Keratinocyte (primary cell): ENCODE data around the gene RBM17. TPM values are rescaled to one million over a fixed set of nuclear protein-coding genes. Genes with fewer than 3 reads are reported as not detected.

Experiments used
- DNase-seq: peaks from one replicate; pipeline ENCODE4 v3.0.0-alpha.2; 2011; ENCODE audit warnings: low read depth, missing footprints, low spot score
- FAIRE-seq: peaks from 2 replicates; lab custom pipeline; 2011; peaks lifted over from hg19 to GRCh38; lab: Jason Lieb, UNC
- H2AFZ ChIP-seq: 2 replicates; pipeline ENCODE4 v1.6.0; 2012; ENCODE audit warnings: low read length, control low read depth, inconsistent platforms; ENCODE audit not compliant: control insufficient read depth
- H3K27ac ChIP-seq: 2 replicates; pipeline ENCODE4 v1.5.1; 2011; ENCODE audit warnings: low read length; ENCODE audit not compliant: control insufficient read depth, insufficient read depth
- H3K27me3 ChIP-seq: 3 replicates; pipeline ENCODE4 v1.6.0; 2011; ENCODE audit warnings: low read length; ENCODE audit not compliant: control insufficient read depth, insufficient read depth; ENCODE audit errors: extremely low read depth
- H3K36me3 ChIP-seq, 2 experiments: 2 replicates in 1 of 2; 3 replicates in 1 of 2; pipeline ENCODE4 v1.5.1; 2011; ENCODE audit warnings: low read length in 2 of 2, mild to moderate bottlenecking in 1 of 2; ENCODE audit not compliant: control insufficient read depth in 2 of 2, insufficient read depth in 2 of 2; ENCODE audit errors: extremely low read depth in 1 of 2
- H3K4me1 ChIP-seq: 3 replicates; pipeline ENCODE4 v1.5.1; 2011; ENCODE audit warnings: low read length; ENCODE audit not compliant: control insufficient read depth, insufficient read depth; ENCODE audit errors: extremely low read depth
- H3K4me2 ChIP-seq: 3 replicates; pipeline ENCODE4 v1.6.0; 2011; ENCODE audit warnings: low read depth, low read length; ENCODE audit not compliant: control insufficient read depth, insufficient read depth; ENCODE audit errors: extremely low read depth
- H3K4me3 ChIP-seq, 3 experiments: fragments of 200-600 bp in 1 of 3; sonication (generic) in 1 of 3; 2 replicates in 2 of 3; 3 replicates in 1 of 3; pipeline ENCODE4 v1.5.1; 2011 to 2016; ENCODE audit warnings: low read length in 3 of 3, mild to moderate bottlenecking in 3 of 3, control low read depth in 2 of 3, inconsistent platforms in 1 of 3, low read depth in 1 of 3, mixed read lengths in 1 of 3, mixed run types in 1 of 3, moderate library complexity in 1 of 3; ENCODE audit not compliant: control insufficient read depth in 2 of 3, insufficient read depth in 2 of 3; ENCODE audit errors: extremely low read depth in 1 of 3
- H3K79me2 ChIP-seq: 2 replicates; pipeline ENCODE4 v1.6.0; 2012; ENCODE audit warnings: low read length; ENCODE audit not compliant: control insufficient read depth, insufficient read depth
- H3K9ac ChIP-seq: 3 replicates; pipeline ENCODE4 v1.6.0; 2011; ENCODE audit warnings: low read length; ENCODE audit not compliant: control insufficient read depth, insufficient read depth; ENCODE audit errors: extremely low read depth
- H3K9me1 ChIP-seq: 3 replicates; pipeline ENCODE4 v1.6.0; 2011; ENCODE audit warnings: low read length; ENCODE audit not compliant: control insufficient read depth, insufficient read depth; ENCODE audit errors: extremely low read depth
- H3K9me3 ChIP-seq: 2 replicates; pipeline ENCODE4 v1.5.1; 2012; ENCODE audit warnings: low read depth, low read length; ENCODE audit not compliant: control insufficient read depth
- H4K20me1 ChIP-seq: 3 replicates; pipeline ENCODE4 v1.6.0; 2011; ENCODE audit warnings: low read length; ENCODE audit not compliant: control insufficient read depth, insufficient read depth; ENCODE audit errors: extremely low read depth
- CTCF ChIP-seq, 3 experiments: IDR thresholded peaks in 1 of 3; conservative IDR thresholded peaks in 1 of 3; optimal IDR thresholded peaks in 1 of 3; 2 replicates in 2 of 3; 3 replicates in 1 of 3; pipeline versions ENCODE3 to v1.5.1; 2011; ENCODE audit warnings: low read length in 3 of 3, mild to moderate bottlenecking in 3 of 3, moderate library complexity in 2 of 3, control low read depth in 1 of 3, inconsistent platforms in 1 of 3; ENCODE audit not compliant: insufficient read depth in 2 of 3; ENCODE audit errors: extremely low read depth in 1 of 3
- EZH2 ChIP-seq: IDR thresholded peaks from one replicate; pipeline ENCODE4 v1.6.1; 2012; ENCODE audit warnings: inconsistent platforms, mild to moderate bottlenecking, low read length, moderate library complexity
- dilution Hi-C: fragments of 300-500 bp; cut with MboI; formaldehyde crosslinking; loops from one replicate; pipeline ENCODE4 v1.7.0; 2020; ENCODE audit warnings: low sequenced_read_pairs; ENCODE audit not compliant: extremely low pct_ligation_motif_present
- polyA plus RNA-seq, 5 experiments: library from polyadenylated mRNA; depleted of rRNA in 3 of 5; stranded (reverse) in 3 of 5; stranded (forward) in 1 of 5; unstranded in 1 of 5; fragments of >200 nt; gene quantifications; 1 replicate in 1 of 5; 2 replicates in 3 of 5; 3 replicates in 1 of 5; pipeline versions ENCODE4 v1.2.1 to v1.2.3, GENCODE V29; 2011 to 2012; ENCODE audit warnings: missing spikeins in 2 of 5, low read depth in 1 of 5, low replicate concordance in 1 of 5

The RBM17 gene
- polyA plus RNA-seq, 1 donor (not counting 4 experiments of a cell fraction or from before 2014, with no cell fraction given) = 54.8 TPM

GRCh38 chr10:6121146-6121545 lies 32.3 kb downstream of the RBM17 start:
- Histone ChIP-seq H3K79me2 (no peaks in the 10 kb centered on the region), H3K4me3 (no peak overlapping the region), H3K4me2 (peak overlapping the region; percentile 86), H2AFZ (no peak overlapping the region), H3K9ac (peak overlapping the region; percentile 45), H3K36me3 (no peaks in the 10 kb centered on the region), H3K27ac (no peak overlapping the region), H3K9me1 (peaks cover 4% of the 10 kb centered on the region), H3K9me3 (no peaks in the 10 kb centered on the region), H4K20me1 (peaks cover 3% of the 10 kb centered on the region), H3K27me3 (no peaks in the 10 kb centered on the region), H3K4me1 (peaks cover 20% of the 10 kb centered on the region)
- dilution Hi-C loops = no loop called here
- FAIRE-seq = no peak
- TF ChIP-seq CTCF (optimal IDR thresholded peaks at IDR 0.05 in 1 of 3, IDR thresholded peaks at IDR 0.05 in 1 of 3, conservative IDR thresholded peaks at IDR 0.05 in 1 of 3; ENCODE audit: extremely low read depth in 1 of 3, insufficient read depth in 2 of 3, low read length in 3 of 3) (no peak), EZH2 (no peak)
- DNase-seq = no peak

GRCh38 chr10:6123532-6123931 lies 34.7 kb downstream of the RBM17 start:
- Histone ChIP-seq H3K27ac (no peak overlapping the region), H3K4me2 (no peak overlapping the region), H3K9me3 (no peaks in the 10 kb centered on the region), H3K27me3 (no peaks in the 10 kb centered on the region), H3K4me1 (peaks cover 21% of the 10 kb centered on the region), H3K36me3 (no peaks in the 10 kb centered on the region), H3K9me1 (peaks cover 4% of the 10 kb centered on the region), H3K79me2 (no peaks in the 10 kb centered on the region), H2AFZ (no peak overlapping the region), H3K4me3 (no peak overlapping the region), H3K9ac (no peak overlapping the region), H4K20me1 (peaks cover 3% of the 10 kb centered on the region)
- dilution Hi-C loops = no loop called here
- TF ChIP-seq CTCF (optimal IDR thresholded peaks at IDR 0.05 in 1 of 3, IDR thresholded peaks at IDR 0.05 in 1 of 3, conservative IDR thresholded peaks at IDR 0.05 in 1 of 3; ENCODE audit: extremely low read depth in 1 of 3, insufficient read depth in 2 of 3, low read length in 3 of 3) (no peak), EZH2 (no peak)
- FAIRE-seq (no peak), DNase-seq (no peak)
